Right lobe of liver (tissue), 4 donors: ENCODE results near the gene ALCAM.

Experiments used
- CTCF ChIP-seq, 4 donors: fragments of 200-600 bp in 3 of 4; fragments of 450-650 bp in 1 of 4; IDR thresholded peaks; one replicate each; pipeline versions ENCODE4 v1.5.1 to v1.8.0; 2016 to 2022; ENCODE audit warnings: antibody characterized with exemption in 4 of 4, mild to moderate bottlenecking in 2 of 4
- POLR2A ChIP-seq: fragments of 450-650 bp; IDR thresholded peaks from one replicate; pipeline ENCODE4 v1.6.1; 2017; ENCODE audit warnings: antibody characterized with exemption, mild to moderate bottlenecking
- donor health status: DM: no; HTN: no; CAD: no.
- donor health status: DM: no; HTN: no; CAD: no.
- donor health status: DM: no; HTN: yes; CAD: no.

GRCh38 chr3:105615814-105616213 lies 249.1 kb downstream of the ALCAM start:
- TF ChIP-seq POLR2A: no peak
- TF ChIP-seq CTCF (IDR thresholded peaks at IDR 0.05): no peak
